HepG2 (cell line): Measurements from ENCODE around the gene ELL3. TPM values are rescaled to one million over a fixed set of nuclear protein-coding genes. Genes with fewer than 3 reads are reported as not detected.

ENCODE experiments used
- AGO2 ChIP-seq: fragments of 200-400 bp; formaldehyde crosslinking; optimal IDR thresholded peaks from 2 replicates; pipeline ENCODE3; 2017; ENCODE audit warnings: mild to moderate bottlenecking, low read depth, low read length, moderate library complexity
- CEBPG ChIP-seq: IDR thresholded peaks from 2 replicates; pipeline ENCODE4 v1.6.1; 2016
- ETV6 ChIP-seq: sonication (generic); formaldehyde crosslinking; conservative IDR thresholded peaks from 2 replicates; pipeline ENCODE4 v1.4.0; 2020; ENCODE audit warnings: missing genetic modification reagents
- KDM4B ChIP-seq: sonication (generic); formaldehyde crosslinking; IDR thresholded peaks from 2 replicates; pipeline ENCODE4 v1.4.0; 2020; ENCODE audit warnings: missing genetic modification reagents
- PCBP2 ChIP-seq: fragments of 200-400 bp; formaldehyde crosslinking; optimal IDR thresholded peaks from 2 replicates; pipeline ENCODE3; 2018; ENCODE audit warnings: low read length, low read depth; ENCODE audit not compliant: poor library complexity, severe bottlenecking
- PHF20 ChIP-seq: sonication (generic); formaldehyde crosslinking; IDR thresholded peaks from 2 replicates; pipeline ENCODE4 v1.5.0; 2020; ENCODE audit warnings: mild to moderate bottlenecking, missing genetic modification reagents
- RARA ChIP-seq: IDR thresholded peaks from 2 replicates; pipeline ENCODE4 v1.6.1; 2016; ENCODE audit warnings: missing genetic modification reagents, missing compliant biosample characterization
- SRY ChIP-seq: sonication (generic); formaldehyde crosslinking; IDR thresholded peaks from 2 replicates; pipeline ENCODE4 v1.8.0; 2022; ENCODE audit warnings: mild to moderate bottlenecking, missing genetic modification reagents
- THAP11 ChIP-seq: IDR thresholded peaks from 2 replicates; pipeline ENCODE4 v1.6.1; 2016; ENCODE audit warnings: missing biosample characterization, missing genetic modification reagents
- TOPORS ChIP-seq: sonication (generic); formaldehyde crosslinking; IDR thresholded peaks from 2 replicates; pipeline ENCODE4 v1.8.0; 2023; ENCODE audit warnings: mild to moderate bottlenecking, missing genetic modification reagents
- TRIM24 ChIP-seq: sonication (generic); formaldehyde crosslinking; IDR thresholded peaks from 2 replicates; pipeline ENCODE4 v1.8.0; 2022; ENCODE audit warnings: mild to moderate bottlenecking, missing genetic modification reagents
- ZIK1 ChIP-seq: sonication (generic); formaldehyde crosslinking; IDR thresholded peaks from 2 replicates; pipeline ENCODE4 v1.5.0; 2020; ENCODE audit warnings: mild to moderate bottlenecking, low read depth, missing genetic modification reagents, borderline replicate concordance
- ZNF101 ChIP-seq: sonication (generic); formaldehyde crosslinking; IDR thresholded peaks from 2 replicates; pipeline ENCODE4 v1.4.0; 2020; ENCODE audit warnings: mild to moderate bottlenecking, low read depth, missing genetic modification reagents, borderline replicate concordance
- ZNF225 ChIP-seq: sonication (generic); formaldehyde crosslinking; IDR thresholded peaks from 2 replicates; pipeline ENCODE4 v1.4.0; 2020; ENCODE audit warnings: mild to moderate bottlenecking, missing genetic modification reagents
- ZNF333 ChIP-seq: sonication (generic); formaldehyde crosslinking; IDR thresholded peaks from 2 replicates; pipeline ENCODE4 v1.4.0; 2020; ENCODE audit warnings: mild to moderate bottlenecking, missing genetic modification reagents, borderline replicate concordance
- ZNF34 ChIP-seq: sonication (generic); formaldehyde crosslinking; IDR thresholded peaks from 2 replicates; pipeline ENCODE4 v1.4.0; 2020; ENCODE audit warnings: mild to moderate bottlenecking, missing genetic modification reagents, borderline replicate concordance
- ZNF484 ChIP-seq: sonication (generic); formaldehyde crosslinking; IDR thresholded peaks from 2 replicates; pipeline ENCODE4 v1.5.1; 2020; ENCODE audit warnings: mild to moderate bottlenecking, low read depth, missing genetic modification reagents, borderline replicate concordance
- ZNF572 ChIP-seq: sonication (generic); formaldehyde crosslinking; IDR thresholded peaks from 2 replicates; pipeline ENCODE4 v1.5.1; 2020; ENCODE audit warnings: mild to moderate bottlenecking, missing genetic modification reagents
- ZNF670 ChIP-seq: sonication (generic); formaldehyde crosslinking; IDR thresholded peaks from 2 replicates; pipeline ENCODE4 v1.8.0; 2022; ENCODE audit warnings: mild to moderate bottlenecking, missing genetic modification reagents, borderline replicate concordance
- ZNF841 ChIP-seq: sonication (generic); formaldehyde crosslinking; IDR thresholded peaks from 2 replicates; pipeline ENCODE4 v1.8.1; 2023; ENCODE audit warnings: missing genetic modification reagents, borderline replicate concordance
- polyA plus RNA-seq, 8 experiments: library from polyadenylated mRNA; depleted of rRNA in 3 of 8; stranded (reverse) in 7 of 8; unstranded in 1 of 8; fragments of >200 nt; fragmentation: Illumina TruSeq in 4 of 8; extraction: Trizol in 4 of 8; gene quantifications; 2 replicates each; pipeline versions ENCODE4 v1.2.1 to v1.2.3, GENCODE V29; 2011 to 2016; ENCODE audit warnings: low read depth in 4 of 8, missing spikeins in 1 of 8, mixed read lengths in 1 of 8; ENCODE audit not compliant: insufficient read depth in 1 of 8
- total RNA-seq, 5 experiments: library from RNA; depleted of rRNA; stranded (reverse); fragments of >200 nt; fragmentation: Illumina TruSeq; extraction: Trizol; gene quantifications; 2 replicates each; pipeline ENCODE4 v1.2.3, GENCODE V29; 2016; ENCODE audit warnings: low read depth in 1 of 5
- TF ChIP-seq, protein P1 (sequence below): sonication (generic); formaldehyde crosslinking; IDR thresholded peaks from 2 replicates; pipeline ENCODE4 v1.5.1; 2020; ENCODE audit warnings: mild to moderate bottlenecking, missing genetic modification reagents, moderate library complexity
- TF ChIP-seq, protein P2 (sequence below): sonication (generic); formaldehyde crosslinking; IDR thresholded peaks from 2 replicates; pipeline ENCODE4 v1.5.1; 2020; ENCODE audit warnings: mild to moderate bottlenecking, missing genetic modification reagents
- TF ChIP-seq, protein P3 (sequence below): sonication (generic); formaldehyde crosslinking; IDR thresholded peaks from 2 replicates; pipeline ENCODE4 v1.9.0; 2022; ENCODE audit warnings: missing genetic modification reagents, mild to moderate bottlenecking, borderline replicate concordance
- TF ChIP-seq, protein P4 (sequence below): IDR thresholded peaks from 2 replicates; pipeline ENCODE4 v1.6.1; 2016; ENCODE audit warnings: low read depth, borderline replicate concordance

ELL3 gene
- total and polyA plus RNA-seq, 2 of the 13 experiments (the other 11 are each of a cell fraction or from before 2014, with no cell fraction given), result 6.1 to 8.8 TPM

DNA sequence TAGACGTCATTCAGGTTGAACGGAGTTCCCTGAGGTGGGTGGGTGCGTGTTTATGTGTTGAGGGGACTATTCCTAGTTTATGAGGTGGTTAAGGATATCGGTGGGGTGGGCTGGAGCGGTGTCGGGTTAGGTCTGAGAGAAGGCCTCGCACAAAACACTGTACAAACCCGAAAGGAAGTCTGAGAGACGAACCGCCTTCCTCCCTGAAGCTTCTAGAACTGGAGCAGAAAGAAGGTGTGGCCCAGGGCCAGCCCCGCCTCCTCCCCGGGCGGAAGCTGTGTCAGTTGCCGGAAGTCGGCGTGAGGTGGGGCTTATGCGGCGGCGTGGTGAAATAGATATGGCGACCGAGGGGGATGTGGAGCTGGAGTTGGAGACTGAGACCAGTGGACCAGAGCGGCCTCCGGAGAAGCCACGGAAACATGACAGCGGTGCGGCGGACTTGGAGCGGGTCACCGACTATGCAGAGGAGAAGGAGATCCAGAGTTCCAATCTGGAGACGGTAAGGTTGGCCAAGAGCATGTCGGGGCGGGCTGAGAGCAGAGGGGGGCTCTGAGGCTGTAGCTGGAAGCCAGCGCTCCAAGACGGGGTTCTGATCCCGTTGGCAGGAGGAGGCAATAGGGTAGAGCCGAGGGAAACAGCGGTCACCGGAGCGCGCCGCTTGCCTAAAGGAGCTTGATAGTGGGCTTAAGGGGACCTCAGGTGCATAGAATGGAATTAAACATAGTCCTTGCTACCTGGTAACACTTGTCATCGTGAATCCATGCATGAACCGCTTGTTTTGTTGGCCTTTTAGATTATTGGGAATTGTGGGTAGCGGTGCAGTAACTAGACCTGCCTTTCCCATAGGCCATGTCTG is 23.7 kb upstream of the ELL3 start, which contains the start of gene HYPK (continued):
- TF ChIP-seq, protein P1, sequence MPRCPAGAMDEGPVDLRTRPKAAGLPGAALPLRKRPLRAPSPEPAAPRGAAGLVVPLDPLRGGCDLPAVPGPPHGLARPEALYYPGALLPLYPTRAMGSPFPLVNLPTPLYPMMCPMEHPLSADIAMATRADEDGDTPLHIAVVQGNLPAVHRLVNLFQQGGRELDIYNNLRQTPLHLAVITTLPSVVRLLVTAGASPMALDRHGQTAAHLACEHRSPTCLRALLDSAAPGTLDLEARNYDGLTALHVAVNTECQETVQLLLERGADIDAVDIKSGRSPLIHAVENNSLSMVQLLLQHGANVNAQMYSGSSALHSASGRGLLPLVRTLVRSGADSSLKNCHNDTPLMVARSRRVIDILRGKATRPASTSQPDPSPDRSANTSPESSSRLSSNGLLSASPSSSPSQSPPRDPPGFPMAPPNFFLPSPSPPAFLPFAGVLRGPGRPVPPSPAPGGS (CRISPR knock-in tag), result no peak
- TF ChIP-seq PCBP2 (no peak), PHF20 (CRISPR knock-in tag) (peak; percentile 81), THAP11 (CRISPR knock-in tag) (peak; percentile 84), RARA (peak; percentile 40; the same call in 1 of the 2 replicates), ZNF841 (CRISPR knock-in tag) (no peak), ETV6 (CRISPR knock-in tag) (no peak), TRIM24 (CRISPR knock-in tag) (no peak), AGO2 (peak; percentile 92), KDM4B (CRISPR knock-in tag) (peak; percentile 56; the same call in 1 of the 2 replicates), ZNF333 (CRISPR knock-in tag) (no peak), ZIK1 (CRISPR knock-in tag) (no peak), SRY (peak; percentile 67; the same call in 1 of the 2 replicates), ZNF572 (CRISPR knock-in tag) (no peak), ZNF225 (CRISPR knock-in tag) (no peak), ZNF101 (CRISPR knock-in tag) (no peak), TOPORS (CRISPR knock-in tag) (no peak), ZNF484 (CRISPR knock-in tag) (no peak), ZNF34 (CRISPR knock-in tag) (no peak), CEBPG (CRISPR knock-in tag) (peak; percentile 21; the same call in 1 of the 2 replicates), ZNF670 (CRISPR knock-in tag) (no peak)
- TF ChIP-seq, protein P2, sequence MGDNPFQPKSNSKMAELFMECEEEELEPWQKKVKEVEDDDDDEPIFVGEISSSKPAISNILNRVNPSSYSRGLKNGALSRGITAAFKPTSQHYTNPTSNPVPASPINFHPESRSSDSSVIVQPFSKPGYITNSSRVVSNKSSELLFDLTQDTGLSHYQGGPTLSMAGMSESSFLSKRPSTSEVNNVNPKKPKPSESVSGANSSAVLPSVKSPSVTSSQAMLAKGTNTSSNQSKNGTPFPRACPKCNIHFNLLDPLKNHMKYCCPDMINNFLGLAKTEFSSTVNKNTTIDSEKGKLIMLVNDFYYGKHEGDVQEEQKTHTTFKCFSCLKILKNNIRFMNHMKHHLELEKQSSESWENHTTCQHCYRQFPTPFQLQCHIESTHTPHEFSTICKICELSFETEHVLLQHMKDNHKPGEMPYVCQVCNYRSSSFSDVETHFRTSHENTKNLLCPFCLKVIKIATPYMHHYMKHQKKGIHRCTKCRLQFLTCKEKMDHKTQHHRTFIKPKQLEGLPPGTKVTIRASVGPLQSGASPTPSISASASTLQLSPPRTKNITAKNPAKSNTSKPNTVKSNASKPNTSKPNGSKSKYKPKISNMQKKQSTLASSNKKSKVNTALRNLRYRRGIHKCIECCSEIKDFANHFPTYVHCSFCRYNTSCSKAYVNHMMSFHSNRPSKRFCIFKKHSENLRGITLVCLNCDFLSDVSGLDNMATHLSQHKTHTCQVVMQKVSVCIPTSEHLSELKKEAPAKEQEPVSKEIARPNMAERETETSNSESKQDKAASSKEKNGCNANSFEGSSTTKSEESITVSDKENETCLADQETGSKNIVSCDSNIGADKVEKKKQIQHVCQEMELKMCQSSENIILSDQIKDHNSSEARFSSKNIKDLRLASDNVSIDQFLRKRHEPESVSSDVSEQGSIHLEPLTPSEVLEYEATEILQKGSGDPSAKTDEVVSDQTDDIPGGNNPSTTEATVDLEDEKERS (CRISPR knock-in tag), result no peak
- TF ChIP-seq, protein P3, sequence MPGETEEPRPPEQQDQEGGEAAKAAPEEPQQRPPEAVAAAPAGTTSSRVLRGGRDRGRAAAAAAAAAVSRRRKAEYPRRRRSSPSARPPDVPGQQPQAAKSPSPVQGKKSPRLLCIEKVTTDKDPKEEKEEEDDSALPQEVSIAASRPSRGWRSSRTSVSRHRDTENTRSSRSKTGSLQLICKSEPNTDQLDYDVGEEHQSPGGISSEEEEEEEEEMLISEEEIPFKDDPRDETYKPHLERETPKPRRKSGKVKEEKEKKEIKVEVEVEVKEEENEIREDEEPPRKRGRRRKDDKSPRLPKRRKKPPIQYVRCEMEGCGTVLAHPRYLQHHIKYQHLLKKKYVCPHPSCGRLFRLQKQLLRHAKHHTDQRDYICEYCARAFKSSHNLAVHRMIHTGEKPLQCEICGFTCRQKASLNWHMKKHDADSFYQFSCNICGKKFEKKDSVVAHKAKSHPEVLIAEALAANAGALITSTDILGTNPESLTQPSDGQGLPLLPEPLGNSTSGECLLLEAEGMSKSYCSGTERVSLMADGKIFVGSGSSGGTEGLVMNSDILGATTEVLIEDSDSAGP (CRISPR knock-in tag), result peak; percentile 88
- TF ChIP-seq, protein P4, sequence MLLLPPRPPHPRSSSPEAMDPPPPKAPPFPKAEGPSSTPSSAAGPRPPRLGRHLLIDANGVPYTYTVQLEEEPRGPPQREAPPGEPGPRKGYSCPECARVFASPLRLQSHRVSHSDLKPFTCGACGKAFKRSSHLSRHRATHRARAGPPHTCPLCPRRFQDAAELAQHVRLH (CRISPR knock-in tag), result peak; percentile 68; the same call in 1 of the 2 replicates
